ENCODE measurements around the gene SPAG8. TPM values are rescaled to one million over a fixed set of nuclear protein-coding genes. Genes with fewer than 3 reads are reported as not detected.

Gene SPAG8
- total RNA-seq, 3 donors from 2014 or later = 1.1 to 2.2 (median 1.3) TPM

DNA sequence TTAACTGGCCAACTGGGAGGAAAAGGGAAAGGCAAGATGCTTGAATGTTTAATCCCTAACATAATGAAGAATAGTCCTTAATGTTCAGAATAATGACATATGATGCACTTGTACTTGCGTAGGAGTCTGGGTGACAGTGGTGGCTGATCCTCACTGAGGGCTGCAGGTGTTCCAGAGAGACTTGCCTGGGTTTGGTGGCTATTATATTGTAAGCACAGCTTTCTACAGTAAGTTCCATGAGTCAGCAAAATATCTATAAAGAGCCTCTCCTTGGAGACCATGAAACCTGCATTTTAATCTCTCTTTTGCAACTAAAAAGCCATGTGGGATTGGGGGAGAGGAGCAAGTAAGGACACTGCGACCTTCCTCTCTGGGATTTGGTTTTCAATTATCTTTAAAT, 22.5 kb downstream of the SPAG8 start:
- no peak for TF ChIP-seq POLR2AphosphoS5 (IDR thresholded peaks at IDR 0.05)
- TF ChIP-seq POLR2A (IDR thresholded peaks at IDR 0.05) = no peak
- TF ChIP-seq, protein P1, sequence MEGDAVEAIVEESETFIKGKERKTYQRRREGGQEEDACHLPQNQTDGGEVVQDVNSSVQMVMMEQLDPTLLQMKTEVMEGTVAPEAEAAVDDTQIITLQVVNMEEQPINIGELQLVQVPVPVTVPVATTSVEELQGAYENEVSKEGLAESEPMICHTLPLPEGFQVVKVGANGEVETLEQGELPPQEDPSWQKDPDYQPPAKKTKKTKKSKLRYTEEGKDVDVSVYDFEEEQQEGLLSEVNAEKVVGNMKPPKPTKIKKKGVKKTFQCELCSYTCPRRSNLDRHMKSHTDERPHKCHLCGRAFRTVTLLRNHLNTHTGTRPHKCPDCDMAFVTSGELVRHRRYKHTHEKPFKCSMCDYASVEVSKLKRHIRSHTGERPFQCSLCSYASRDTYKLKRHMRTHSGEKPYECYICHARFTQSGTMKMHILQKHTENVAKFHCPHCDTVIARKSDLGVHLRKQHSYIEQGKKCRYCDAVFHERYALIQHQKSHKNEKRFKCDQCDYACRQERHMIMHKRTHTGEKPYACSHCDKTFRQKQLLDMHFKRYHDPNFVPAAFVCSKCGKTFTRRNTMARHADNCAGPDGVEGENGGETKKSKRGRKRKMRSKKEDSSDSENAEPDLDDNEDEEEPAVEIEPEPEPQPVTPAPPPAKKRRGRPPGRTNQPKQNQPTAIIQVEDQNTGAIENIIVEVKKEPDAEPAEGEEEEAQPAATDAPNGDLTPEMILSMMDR (IDR thresholded peaks at IDR 0.05) = no peak
- no peaks in the 10 kb centered on the region for H3K27me3 ChIP-seq
- no peaks in the 10 kb centered on the region for H3K36me3 ChIP-seq
- H3K27ac ChIP-seq = no peak overlapping the region
- DNase-seq (ENCODE audit: low spot score in 2 of 2) = no peak
- H3K4me1 ChIP-seq = peaks cover 0 to 4% of the 10 kb centered on the region in 2 donors
- no peaks in the 10 kb centered on the region for H3K9me3 ChIP-seq
- no peak overlapping the region for H3K4me3 ChIP-seq
- intact Hi-C loops (cut with DNase I; ENCODE audit: low total_unique reads) = no loop called here

DNA sequence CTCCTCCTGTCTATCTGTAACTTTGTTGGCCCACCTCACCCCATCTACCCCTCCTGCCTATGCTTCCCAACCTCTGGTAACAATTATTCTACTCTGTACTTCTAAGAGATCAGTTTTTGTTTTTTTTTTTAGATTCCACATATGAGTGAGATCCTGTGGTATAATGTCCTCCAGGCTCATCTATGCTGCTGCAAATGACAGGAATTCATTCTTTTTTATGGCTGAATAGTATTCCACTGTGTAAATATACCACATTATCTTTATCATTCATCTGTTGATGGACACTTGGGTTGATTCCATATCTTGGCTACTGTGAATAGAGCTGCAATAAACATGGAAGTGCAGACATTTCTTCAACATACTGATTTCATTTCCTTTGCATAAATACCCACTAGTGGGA, 28.6 kb downstream of the SPAG8 start:
- Histone ChIP-seq H3K36me3 (no peaks in the 10 kb centered on the region), H3K4me3 (no peak overlapping the region), H3K9me3 (no peaks in the 10 kb centered on the region), H3K27me3 (no peaks in the 10 kb centered on the region), H3K27ac (no peak overlapping the region), H3K4me1 (no peaks in the 10 kb centered on the region)
- TF ChIP-seq POLR2AphosphoS5 (IDR thresholded peaks at IDR 0.05) (no peak), POLR2A (IDR thresholded peaks at IDR 0.05) (no peak)
- TF ChIP-seq, protein P1 (IDR thresholded peaks at IDR 0.05) = no peak
- intact Hi-C loops (cut with DNase I; ENCODE audit: low total_unique reads) = loop anchor here (5.0 kb wide), 1 partner anchor 601 kb away; no protein-coding TSS in a partner anchor
- DNase-seq (ENCODE audit: low spot score in 2 of 2) = no peak

DNA sequence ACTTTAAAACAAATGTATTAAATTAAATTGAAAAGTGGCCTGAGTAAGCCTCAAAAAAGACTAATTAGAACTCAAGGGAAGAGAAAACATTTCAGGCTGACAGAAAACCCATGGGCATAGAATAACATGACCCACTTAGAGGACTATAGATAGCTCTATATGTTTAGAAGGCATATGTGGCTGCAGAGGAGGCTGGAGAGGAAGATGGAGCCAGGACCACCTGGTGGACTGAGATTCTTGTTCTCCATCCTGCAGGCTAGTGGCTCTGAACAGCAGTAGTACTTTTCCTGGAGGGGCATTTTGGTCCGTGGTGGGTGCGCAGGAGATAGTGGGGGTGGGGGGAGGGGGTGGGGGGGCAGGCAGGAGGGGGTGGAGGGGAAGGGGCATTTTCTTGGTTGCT, 31.0 kb downstream of the SPAG8 start:
- Histone ChIP-seq H3K27me3 (no peaks in the 10 kb centered on the region), H3K4me3 (no peak overlapping the region), H3K27ac (no peak overlapping the region), H3K36me3 (no peaks in the 10 kb centered on the region), H3K9me3 (no peaks in the 10 kb centered on the region), H3K4me1 (no peaks in the 10 kb centered on the region)
- no peak for DNase-seq (ENCODE audit: low spot score in 2 of 2)
- TF ChIP-seq POLR2A (IDR thresholded peaks at IDR 0.05) (no peak), POLR2AphosphoS5 (IDR thresholded peaks at IDR 0.05) (no peak)
- TF ChIP-seq, protein P1 (IDR thresholded peaks at IDR 0.05) = no peak
- intact Hi-C loops (cut with DNase I; ENCODE audit: low total_unique reads) = loop anchor here (5.0 kb wide), 1 partner anchor 599 kb away; no protein-coding TSS in a partner anchor

GRCh38 chr9:35778496-35778895, 33.6 kb downstream of the SPAG8 start:
- Histone ChIP-seq H3K4me3 (no peak overlapping the region), H3K27me3 (no peaks in the 10 kb centered on the region), H3K9me3 (no peaks in the 10 kb centered on the region), H3K4me1 (no peaks in the 10 kb centered on the region), H3K27ac (no peak overlapping the region), H3K36me3 (no peaks in the 10 kb centered on the region)
- no peak for DNase-seq (ENCODE audit: low spot score in 2 of 2)
- intact Hi-C loops (cut with DNase I; ENCODE audit: low total_unique reads) = no loop called here
- no peak for TF ChIP-seq POLR2A (IDR thresholded peaks at IDR 0.05)
- TF ChIP-seq, protein P1 (IDR thresholded peaks at IDR 0.05) = no peak
- TF ChIP-seq POLR2AphosphoS5 (IDR thresholded peaks at IDR 0.05) = no peak

DNA sequence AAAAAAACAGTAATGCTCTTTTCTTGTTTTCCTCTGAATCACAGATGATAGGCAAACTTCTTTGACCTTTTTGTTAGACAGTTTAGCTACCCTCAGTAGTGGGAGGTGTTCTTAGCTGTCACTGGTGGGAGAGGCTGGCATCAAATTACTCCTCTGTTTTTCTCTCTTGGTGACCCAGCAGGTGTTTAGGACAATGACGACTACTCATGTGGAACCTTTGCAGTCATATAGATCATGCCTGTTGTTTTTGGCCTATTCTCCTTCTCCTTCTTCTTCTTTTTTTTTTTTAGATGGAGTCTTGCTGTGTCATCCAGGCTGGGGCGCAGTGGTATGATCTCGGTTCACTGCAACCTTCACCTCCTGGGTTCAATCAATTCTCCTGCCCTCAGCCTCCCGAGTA, 36.0 kb downstream of the SPAG8 start:
- Histone ChIP-seq H3K4me1 (peaks cover 0 to 8% of the 10 kb centered on the region in 2 donors), H3K27ac (no peak overlapping the region), H3K9me3 (no peaks in the 10 kb centered on the region), H3K4me3 (no peak overlapping the region), H3K36me3 (no peaks in the 10 kb centered on the region), H3K27me3 (no peaks in the 10 kb centered on the region)
- TF ChIP-seq POLR2A (IDR thresholded peaks at IDR 0.05) (no peak), POLR2AphosphoS5 (IDR thresholded peaks at IDR 0.05) (no peak)
- TF ChIP-seq, protein P1 (IDR thresholded peaks at IDR 0.05) = no peak
- DNase-seq (ENCODE audit: low spot score in 2 of 2) = no peak
- intact Hi-C loops (cut with DNase I; ENCODE audit: low total_unique reads) = no loop called here

Data from breast epithelium (tissue), 4 donors.